Activated naive CD8-positive, alpha-beta T cell treated with anti-CD3 and anti-CD28 coated beads, Interleukin-2, amount 50 U/mL, for 24 hours (primary cell): Measurements from ENCODE around the gene GSE1.

Experiments used
- ATAC-seq: fragments of 150-1000 bp; cut with Tn5 transposase; one replicate; pipeline ENCODE4 v1.10.0; 2021
- DNase-seq: peaks from one replicate; pipeline ENCODE4 v3.0.0; 2021
- H3K27ac Mint-ChIP-seq: one replicate; pipeline ENCODE4 v1.8.0; 2021; ENCODE audit warnings: mild to moderate bottlenecking, mixed read lengths
- H3K27me3 Mint-ChIP-seq: one replicate; pipeline ENCODE4 v1.8.0; 2021; ENCODE audit warnings: mixed read lengths
- H3K36me3 Mint-ChIP-seq: one replicate; pipeline ENCODE4 v1.8.0; 2021; ENCODE audit warnings: low read depth, mixed read lengths
- H3K4me1 Mint-ChIP-seq: one replicate; pipeline ENCODE4 v1.8.0; 2021; ENCODE audit warnings: mixed read lengths
- H3K4me3 Mint-ChIP-seq: one replicate; pipeline ENCODE4 v1.8.0; 2021; ENCODE audit warnings: mild to moderate bottlenecking, moderate library complexity, mixed read lengths
- H3K9me3 Mint-ChIP-seq: one replicate; pipeline ENCODE4 v1.8.0; 2021; ENCODE audit warnings: mixed read lengths

GSE1 gene

GRCh38 chr16:85641776-85642176 is 28.7 kb downstream of the GSE1 start:
- H3K27me3 Mint-ChIP-seq: no peaks in the 10 kb centered on the region
- H3K9me3 Mint-ChIP-seq: no peaks in the 10 kb centered on the region
- H3K36me3 Mint-ChIP-seq: no peaks in the 10 kb centered on the region
- peaks cover 7% of the 10 kb centered on the region for H3K4me1 Mint-ChIP-seq
- H3K27ac Mint-ChIP-seq: no peak overlapping the region
- DNase-seq: no peak
- H3K4me3 Mint-ChIP-seq: no peak overlapping the region
- ATAC-seq: no peak

DNA sequence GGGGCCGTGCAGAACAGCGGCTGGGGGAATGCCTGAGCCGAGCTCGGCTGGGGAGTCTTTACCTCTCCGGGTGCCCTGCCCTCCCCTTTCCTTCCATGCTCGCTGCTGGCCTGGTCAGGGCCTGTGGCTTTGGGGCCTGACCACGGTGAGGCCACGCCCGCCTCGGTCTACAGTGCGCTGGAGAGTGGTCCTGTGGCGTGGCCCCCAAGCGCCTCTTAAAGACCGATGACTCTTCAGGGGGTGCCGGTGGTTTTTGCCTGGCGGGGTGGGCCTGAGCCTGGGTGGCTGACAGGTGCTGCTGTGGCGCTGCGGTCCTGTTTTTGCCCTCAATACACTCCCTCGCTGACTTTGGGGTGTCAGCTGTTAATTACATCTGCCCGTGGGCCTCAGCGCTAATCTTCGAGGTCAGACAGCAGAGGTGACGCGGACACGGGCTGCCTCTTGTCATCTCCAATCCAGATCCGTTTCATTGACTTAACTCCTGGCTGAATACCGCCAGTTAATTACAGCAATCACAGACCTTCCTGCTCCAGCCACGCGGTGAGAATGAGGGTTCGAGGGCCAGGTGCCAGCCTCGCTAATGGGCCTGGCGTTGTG is 29.7 kb downstream of the GSE1 start:
- Mint-ChIP-seq H3K27me3 (no peaks in the 10 kb centered on the region), H3K9me3 (no peaks in the 10 kb centered on the region), H3K27ac (no peak overlapping the region), H3K4me1 (peaks cover 7% of the 10 kb centered on the region), H3K4me3 (no peak overlapping the region), H3K36me3 (no peaks in the 10 kb centered on the region)
- no peak for ATAC-seq
- DNase-seq: no peak

DNA sequence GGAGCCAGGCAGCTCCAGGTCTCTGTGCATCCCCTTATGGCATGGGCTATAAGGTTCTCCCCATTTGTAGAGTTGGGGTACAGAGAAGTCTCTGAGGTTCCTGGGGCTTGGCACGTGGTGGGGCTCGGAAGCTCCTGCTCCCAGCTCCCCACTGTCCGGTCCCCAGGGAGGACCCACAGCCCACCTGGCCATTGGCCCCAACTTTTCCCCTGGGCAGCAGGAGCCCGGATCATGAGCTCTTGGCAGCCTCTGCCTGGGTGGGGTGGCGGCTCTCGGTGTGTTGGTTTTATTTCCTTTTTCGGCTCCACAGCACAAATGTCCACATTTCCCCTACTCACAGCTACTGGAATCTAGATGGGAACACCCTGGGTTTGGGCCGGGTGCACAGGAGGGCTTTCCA is 30.5 kb downstream of the GSE1 start:
- peaks cover 7% of the 10 kb centered on the region for H3K4me1 Mint-ChIP-seq
- H3K36me3 Mint-ChIP-seq: no peaks in the 10 kb centered on the region
- H3K27me3 Mint-ChIP-seq: no peaks in the 10 kb centered on the region
- ATAC-seq (no peak), DNase-seq (no peak)
- no peak overlapping the region for H3K4me3 Mint-ChIP-seq
- H3K27ac Mint-ChIP-seq: no peak overlapping the region
- H3K9me3 Mint-ChIP-seq: no peaks in the 10 kb centered on the region

GRCh38 chr16:85644093-85644712 is 31.1 kb downstream of the GSE1 start:
- ATAC-seq (no peak), DNase-seq (no peak)
- no peaks in the 10 kb centered on the region for H3K9me3 Mint-ChIP-seq
- H3K4me1 Mint-ChIP-seq: peaks cover 12% of the 10 kb centered on the region
- H3K27ac Mint-ChIP-seq: peak overlapping the region; percentile 54
- H3K36me3 Mint-ChIP-seq: peaks cover 3% of the 10 kb centered on the region
- H3K27me3 Mint-ChIP-seq: no peaks in the 10 kb centered on the region
- no peak overlapping the region for H3K4me3 Mint-ChIP-seq

GRCh38 chr16:85645021-85645589 is 32.0 kb downstream of the GSE1 start:
- Mint-ChIP-seq H3K9me3 (no peaks in the 10 kb centered on the region), H3K27ac (no peak overlapping the region), H3K4me1 (peaks cover 12% of the 10 kb centered on the region), H3K27me3 (no peaks in the 10 kb centered on the region), H3K4me3 (no peak overlapping the region), H3K36me3 (peaks cover 3% of the 10 kb centered on the region)
- no peak for DNase-seq
- ATAC-seq: no peak

DNA sequence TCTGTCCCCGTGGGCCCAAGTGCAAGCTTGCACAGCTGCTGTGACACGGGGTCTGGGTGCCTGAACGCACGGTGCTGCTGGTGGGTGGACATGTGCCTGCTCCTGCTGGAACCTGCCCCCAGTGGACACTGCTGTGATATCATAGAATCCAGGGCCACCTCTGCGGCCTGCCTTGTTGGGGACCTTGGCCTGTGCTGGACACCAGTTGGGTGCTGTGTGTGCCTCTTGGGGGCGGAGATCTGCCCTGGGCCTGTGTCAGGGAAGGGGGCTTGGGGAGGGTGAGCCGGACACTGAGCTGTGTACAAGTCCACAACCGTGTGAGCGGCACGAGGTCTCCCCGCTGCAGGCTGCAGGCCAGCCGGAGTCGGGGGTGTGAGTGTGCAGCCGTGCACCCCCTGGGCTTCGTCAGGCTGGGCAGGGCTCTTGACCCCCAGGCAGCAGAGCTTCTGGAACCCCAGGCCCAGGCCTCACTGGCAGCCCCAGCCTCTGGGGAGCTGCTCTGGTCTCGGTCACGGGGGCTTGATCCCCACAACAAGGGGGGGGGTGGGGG is 33.3 kb downstream of the GSE1 start:
- no peaks in the 10 kb centered on the region for H3K27me3 Mint-ChIP-seq
- no peak for DNase-seq
- H3K4me1 Mint-ChIP-seq: peaks cover 12% of the 10 kb centered on the region
- peaks cover 3% of the 10 kb centered on the region for H3K36me3 Mint-ChIP-seq
- H3K4me3 Mint-ChIP-seq: no peak overlapping the region
- ATAC-seq: no peak
- no peak overlapping the region for H3K27ac Mint-ChIP-seq
- H3K9me3 Mint-ChIP-seq: no peaks in the 10 kb centered on the region

- H3K36me3 Mint-ChIP-seq: peaks cover 3% of the 10 kb centered on the region
- H3K9me3 Mint-ChIP-seq: no peaks in the 10 kb centered on the region
- no peak for DNase-seq
- no peak overlapping the region for H3K4me3 Mint-ChIP-seq
- H3K27ac Mint-ChIP-seq: no peak overlapping the region
- ATAC-seq: no peak
- H3K27me3 Mint-ChIP-seq: no peaks in the 10 kb centered on the region
- peaks cover 12% of the 10 kb centered on the region for H3K4me1 Mint-ChIP-seq
Observed at GRCh38 chr16:85646976-85647375, 33.9 kb downstream of the GSE1 start.

DNA sequence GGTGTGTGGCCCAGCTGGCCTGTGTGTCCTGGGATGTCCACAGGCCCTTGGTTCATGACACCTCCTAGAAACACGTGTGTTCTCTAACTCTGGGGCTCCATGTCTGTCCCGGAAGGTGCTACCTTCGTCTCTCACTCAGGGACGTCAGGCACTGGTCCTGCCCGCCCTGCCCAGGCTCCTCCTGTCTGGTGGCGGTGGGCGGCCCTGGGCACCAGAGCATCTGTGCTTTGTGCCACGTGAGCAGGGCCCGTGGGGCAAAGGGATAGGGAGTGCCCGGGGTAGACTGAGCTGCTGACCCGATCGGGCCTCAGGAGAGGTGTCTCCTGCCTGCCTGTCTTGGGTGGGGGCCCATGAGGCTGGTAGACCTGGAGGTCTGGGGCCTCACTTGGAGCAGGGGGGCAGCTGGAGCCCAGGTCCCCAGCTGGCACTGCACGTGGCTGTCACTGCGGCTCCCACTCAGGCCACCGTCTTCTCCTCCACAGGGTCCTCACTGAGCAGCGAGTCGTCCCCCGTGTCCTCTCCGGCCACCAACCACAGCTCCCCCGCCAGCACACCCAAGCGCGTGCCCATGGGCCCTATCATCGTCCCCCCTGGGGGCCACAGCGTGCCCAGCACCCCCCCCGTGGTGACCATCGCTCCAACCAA is 35.1 kb downstream of the GSE1 start:
- H3K4me1 Mint-ChIP-seq: peaks cover 12% of the 10 kb centered on the region
- H3K4me3 Mint-ChIP-seq: no peak overlapping the region
- ATAC-seq: no peak
- H3K27ac Mint-ChIP-seq: no peak overlapping the region
- H3K9me3 Mint-ChIP-seq: no peaks in the 10 kb centered on the region
- DNase-seq: no peak
- peaks cover 3% of the 10 kb centered on the region for H3K36me3 Mint-ChIP-seq
- no peaks in the 10 kb centered on the region for H3K27me3 Mint-ChIP-seq

- Mint-ChIP-seq H3K36me3 (peaks cover 3% of the 10 kb centered on the region), H3K27ac (peak overlapping the region; percentile 65)
- no peak for ATAC-seq
Observed at GRCh38 chr16:85648805-85649204, 35.7 kb downstream of the GSE1 start.

GRCh38 chr16:85649411-85650134 is 36.5 kb downstream of the GSE1 start:
- no peak overlapping the region for H3K4me3 Mint-ChIP-seq
- no peaks in the 10 kb centered on the region for H3K9me3 Mint-ChIP-seq
- H3K27ac Mint-ChIP-seq: peak overlapping the region; percentile 65
- peaks cover 3% of the 10 kb centered on the region for H3K36me3 Mint-ChIP-seq
- peaks cover 7% of the 10 kb centered on the region for H3K4me1 Mint-ChIP-seq
- DNase-seq (no peak), ATAC-seq (peak; percentile 27)
- H3K27me3 Mint-ChIP-seq: no peaks in the 10 kb centered on the region

More at GRCh38 chr16:85648805-85649204, 35.7 kb downstream of the GSE1 start:
- DNase-seq: no peak
- H3K27me3 Mint-ChIP-seq: no peaks in the 10 kb centered on the region
- no peak overlapping the region for H3K4me3 Mint-ChIP-seq
- peaks cover 12% of the 10 kb centered on the region for H3K4me1 Mint-ChIP-seq
- H3K9me3 Mint-ChIP-seq: no peaks in the 10 kb centered on the region

- peaks cover 3% of the 10 kb centered on the region for H3K36me3 Mint-ChIP-seq
- peaks cover 5% of the 10 kb centered on the region for H3K4me1 Mint-ChIP-seq
- no peak overlapping the region for H3K4me3 Mint-ChIP-seq
- DNase-seq (no peak), ATAC-seq (no peak)
- no peaks in the 10 kb centered on the region for H3K9me3 Mint-ChIP-seq
- H3K27ac Mint-ChIP-seq: no peak overlapping the region
- H3K27me3 Mint-ChIP-seq: no peaks in the 10 kb centered on the region
Observed at GRCh38 chr16:85650135-85650843, 37.2 kb downstream of the GSE1 start.

DNA sequence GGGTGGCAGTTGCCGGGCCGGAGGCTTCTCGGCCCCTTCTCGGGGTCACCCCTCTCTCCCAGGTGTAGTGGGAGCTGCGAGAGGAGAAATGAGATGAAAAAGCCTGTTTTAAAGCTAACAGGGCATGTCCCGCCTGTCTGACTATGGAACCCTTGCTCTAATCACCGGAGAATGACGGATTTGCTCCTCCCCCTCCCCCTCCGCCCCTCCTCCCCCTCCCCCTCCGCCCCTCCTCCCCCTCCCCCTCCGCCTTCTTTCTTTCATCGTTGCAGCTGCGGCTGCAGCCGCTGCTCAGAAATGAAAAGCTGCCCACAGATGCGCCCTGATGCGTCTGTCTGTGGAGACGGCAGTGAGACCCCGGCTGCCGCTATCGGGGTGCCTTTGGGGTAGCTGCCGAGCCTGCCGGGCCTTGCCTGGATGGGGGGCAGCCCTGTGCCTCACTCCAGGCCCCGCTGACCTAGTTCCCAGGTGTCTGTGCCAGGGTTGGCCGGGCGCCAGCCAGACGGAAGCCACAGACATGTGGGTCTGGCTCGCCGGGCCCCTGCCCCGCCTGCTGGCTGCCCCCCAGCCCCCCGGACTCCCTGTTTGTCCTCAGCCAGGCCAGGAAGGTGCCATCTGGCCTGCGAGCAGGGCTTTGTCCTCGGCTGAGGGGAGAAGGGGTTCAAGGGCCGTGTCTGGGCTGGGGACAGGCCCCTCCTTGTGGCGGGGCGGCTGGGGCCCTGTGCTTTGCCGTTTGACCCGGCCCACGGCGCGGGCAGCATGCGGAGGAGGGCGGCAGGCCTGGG is 37.9 kb downstream of the GSE1 start:
- H3K4me1 Mint-ChIP-seq: peaks cover 5% of the 10 kb centered on the region
- no peak overlapping the region for H3K27ac Mint-ChIP-seq
- H3K36me3 Mint-ChIP-seq: peaks cover 5% of the 10 kb centered on the region
- ATAC-seq: no peak
- H3K4me3 Mint-ChIP-seq: no peak overlapping the region
- no peaks in the 10 kb centered on the region for H3K9me3 Mint-ChIP-seq
- no peak for DNase-seq
- H3K27me3 Mint-ChIP-seq: no peaks in the 10 kb centered on the region

DNA sequence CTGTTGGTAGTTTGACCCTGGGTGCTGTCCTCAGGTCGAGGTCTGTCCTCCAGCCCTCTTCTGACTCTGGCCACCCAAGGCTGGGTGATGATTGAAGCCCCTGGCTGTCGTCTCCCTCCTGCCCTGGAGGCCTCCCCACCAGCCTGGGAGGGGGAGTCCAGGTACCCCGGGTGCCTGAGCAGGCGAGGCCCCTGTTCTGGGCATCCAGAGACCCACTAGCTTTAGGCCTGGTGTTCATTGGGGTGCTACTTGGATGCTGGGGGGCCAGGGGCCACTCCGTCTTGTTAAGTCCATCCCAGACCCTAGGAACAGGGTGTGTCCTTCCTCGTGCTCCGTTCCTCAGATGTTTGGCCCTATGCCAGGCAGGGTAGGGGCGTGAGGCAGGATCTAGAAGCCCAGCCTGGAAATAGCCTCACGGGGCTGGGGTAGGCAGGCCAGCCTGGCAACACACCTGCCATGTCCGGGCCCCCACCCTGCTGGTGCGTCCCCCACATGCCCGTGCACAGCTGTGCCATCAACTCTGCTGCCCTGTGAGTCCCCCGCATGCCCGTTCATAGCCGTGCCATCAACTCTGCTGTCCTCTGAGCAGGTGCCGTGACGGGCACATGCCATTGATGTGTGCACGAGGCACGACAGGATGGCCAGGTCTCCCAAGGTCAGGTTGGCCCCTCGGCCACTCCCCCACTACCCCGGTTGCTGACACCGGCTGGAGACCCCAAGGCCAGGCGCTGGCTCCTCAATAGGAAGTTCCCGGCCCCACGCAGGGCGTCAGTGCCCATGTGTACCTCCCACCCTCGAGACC is 38.7 kb downstream of the GSE1 start:
- Mint-ChIP-seq H3K27ac (no peak overlapping the region), H3K36me3 (peaks cover 7% of the 10 kb centered on the region), H3K27me3 (no peaks in the 10 kb centered on the region), H3K4me3 (no peak overlapping the region), H3K9me3 (no peaks in the 10 kb centered on the region), H3K4me1 (peaks cover 5% of the 10 kb centered on the region)
- DNase-seq (no peak), ATAC-seq (no peak)
